SK-N-MC (cell line): ENCODE results near the gene CLK2.

Source experiments
- EZH2 ChIP-seq: fragments of 200-600 bp; sonication (generic); IDR thresholded peaks from one replicate; pipeline ENCODE4 v1.6.1; 2017; ENCODE audit warnings: antibody characterized with exemption
- POLR2AphosphoS5 ChIP-seq: IDR thresholded peaks from 2 replicates; pipeline ENCODE4 v1.6.1; 2012; ENCODE audit warnings: mild to moderate bottlenecking, low read depth, low read length, borderline replicate concordance

GRCh38 chr1:155301342-155301841 lies 28.1 kb upstream of the CLK2 start, which contains the start of gene PKLR:
- TF ChIP-seq EZH2 (no peak), POLR2AphosphoS5 (no peak)
